ENCODE data around the gene TANC1. TPM values are rescaled to one million over a fixed set of nuclear protein-coding genes. Genes with fewer than 3 reads are reported as not detected.

TANC1 gene
- polyA plus RNA-seq, 2 of the 4 experiments (the other 2 are of a cell fraction), result 9.2 to 21.2 TPM

- TF ChIP-seq HMGXB4 (CRISPR knock-in tag; IDR thresholded peaks at IDR 0.05; ENCODE audit: borderline replicate concordance) (no peak), JUN (IDR thresholded peaks at IDR 0.05) (no peak), NR3C1 (IDR thresholded peaks at IDR 0.05) (no peak), GATA3 (IDR thresholded peaks at IDR 0.05; ENCODE audit: borderline replicate concordance) (no peak), RARB (CRISPR knock-in tag; IDR thresholded peaks at IDR 0.05) (no peak), EHF (CRISPR knock-in tag; IDR thresholded peaks at IDR 0.05) (no peak), BHLHE40 (IDR thresholded peaks at IDR 0.05; ENCODE audit: low read depth, low read length) (no peak), SMC3 (IDR thresholded peaks at IDR 0.05) (no peak)
- TF ChIP-seq, protein P1, sequence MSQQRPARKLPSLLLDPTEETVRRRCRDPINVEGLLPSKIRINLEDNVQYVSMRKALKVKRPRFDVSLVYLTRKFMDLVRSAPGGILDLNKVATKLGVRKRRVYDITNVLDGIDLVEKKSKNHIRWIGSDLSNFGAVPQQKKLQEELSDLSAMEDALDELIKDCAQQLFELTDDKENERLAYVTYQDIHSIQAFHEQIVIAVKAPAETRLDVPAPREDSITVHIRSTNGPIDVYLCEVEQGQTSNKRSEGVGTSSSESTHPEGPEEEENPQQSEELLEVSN (IDR thresholded peaks at IDR 0.05; ENCODE audit: borderline replicate concordance, low read depth), result no peak
Observed at GRCh38 chr2:159275111-159275510, 306.7 kb downstream of the TANC1 start (continued).

GRCh38 chr2:159279700-159280099 lies 311.3 kb downstream of the TANC1 start:
- ChIA-PET POLR2A (no interaction called here), CTCF (no interaction called here)
- H3K4me1 ChIP-seq, result no peaks in the 10 kb centered on the region
- 90% methylated on average over 2 of the region's 2 CpGs for WGBS (ENCODE audit: missing lambda C conversion rate)
- no peak overlapping the region for H3K27ac ChIP-seq
- ATAC-seq (no peak), DNase-seq (ENCODE audit: low read depth in 1 of 2, low spot score in 1 of 2) (no peak), FAIRE-seq (no peak)
- TF ChIP-seq KDM1A (IDR thresholded peaks at IDR 0.05; ENCODE audit: low read depth) (no peak), SMC3 (IDR thresholded peaks at IDR 0.05) (no peak), RFX5 (IDR thresholded peaks at IDR 0.05) (no peak)
- TF ChIP-seq, protein P2, sequence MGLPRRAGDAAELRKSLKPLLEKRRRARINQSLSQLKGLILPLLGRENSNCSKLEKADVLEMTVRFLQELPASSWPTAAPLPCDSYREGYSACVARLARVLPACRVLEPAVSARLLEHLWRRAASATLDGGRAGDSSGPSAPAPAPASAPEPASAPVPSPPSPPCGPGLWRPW (IDR thresholded peaks at IDR 0.05), result no peak
- no peak overlapping the region for H3K4me2 ChIP-seq
- H3K9me3 ChIP-seq, result no peaks in the 10 kb centered on the region
- H3K4me3 ChIP-seq, result no peak overlapping the region

- WGBS (ENCODE audit: missing lambda C conversion rate), result 93% methylated on average over 6 of the region's 6 CpGs
- ChIA-PET CTCF (interaction anchor here (0.5 to 0.7 kb wide), 2 partner anchors 13 to 501 kb away, joined by 3 read pairs; no protein-coding TSS in a partner anchor), POLR2A (no interaction called here)
- ATAC-seq (no peak), DNase-seq (ENCODE audit: low read depth in 1 of 2, low spot score in 1 of 2) (no peak), FAIRE-seq (no peak)
- H3K9me3 ChIP-seq, result no peaks in the 10 kb centered on the region
- H3K4me2 ChIP-seq, result no peak overlapping the region
- no peak overlapping the region for H3K4me3 ChIP-seq
- TF ChIP-seq HMGXB4 (CRISPR knock-in tag; IDR thresholded peaks at IDR 0.05; ENCODE audit: borderline replicate concordance) (no peak), RARB (CRISPR knock-in tag; IDR thresholded peaks at IDR 0.05) (no peak), ESRRA (IDR thresholded peaks at IDR 0.05; ENCODE audit: borderline replicate concordance, low read length) (no peak), FOSL2 (IDR thresholded peaks at IDR 0.05) (no peak), FOSL2 (CRISPR knock-in tag; IDR thresholded peaks at IDR 0.05) (no peak), MAZ (IDR thresholded peaks at IDR 0.05; ENCODE audit: borderline replicate concordance, low read depth, low read length) (no peak), HOXA7 (CRISPR knock-in tag; IDR thresholded peaks at IDR 0.05) (no peak), HOXB13 (CRISPR knock-in tag; IDR thresholded peaks at IDR 0.05; ENCODE audit: low read depth) (no peak), RAD21 (conservative IDR thresholded peaks at IDR 0.05 in 1 of 2, IDR thresholded peaks at IDR 0.05 in 1 of 2) (no peak), MAFK (IDR thresholded peaks at IDR 0.05; ENCODE audit: partially characterized antibody) (no peak), FOSB (CRISPR knock-in tag; IDR thresholded peaks at IDR 0.05) (no peak), CBX8 (IDR thresholded peaks at IDR 0.05) (no peak), NFE2L2 (conservative IDR thresholded peaks at IDR 0.05; ENCODE audit: low read length) (no peak), RFX5 (IDR thresholded peaks at IDR 0.05) (no peak)
- TF ChIP-seq, protein P3, sequence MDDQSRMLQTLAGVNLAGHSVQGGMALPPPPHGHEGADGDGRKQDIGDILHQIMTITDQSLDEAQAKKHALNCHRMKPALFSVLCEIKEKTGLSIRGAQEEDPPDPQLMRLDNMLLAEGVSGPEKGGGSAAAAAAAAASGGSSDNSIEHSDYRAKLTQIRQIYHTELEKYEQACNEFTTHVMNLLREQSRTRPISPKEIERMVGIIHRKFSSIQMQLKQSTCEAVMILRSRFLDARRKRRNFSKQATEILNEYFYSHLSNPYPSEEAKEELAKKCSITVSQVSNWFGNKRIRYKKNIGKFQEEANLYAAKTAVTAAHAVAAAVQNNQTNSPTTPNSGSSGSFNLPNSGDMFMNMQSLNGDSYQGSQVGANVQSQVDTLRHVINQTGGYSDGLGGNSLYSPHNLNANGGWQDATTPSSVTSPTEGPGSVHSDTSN (IDR thresholded peaks at IDR 0.05), result no peak
- TF ChIP-seq, protein P4, sequence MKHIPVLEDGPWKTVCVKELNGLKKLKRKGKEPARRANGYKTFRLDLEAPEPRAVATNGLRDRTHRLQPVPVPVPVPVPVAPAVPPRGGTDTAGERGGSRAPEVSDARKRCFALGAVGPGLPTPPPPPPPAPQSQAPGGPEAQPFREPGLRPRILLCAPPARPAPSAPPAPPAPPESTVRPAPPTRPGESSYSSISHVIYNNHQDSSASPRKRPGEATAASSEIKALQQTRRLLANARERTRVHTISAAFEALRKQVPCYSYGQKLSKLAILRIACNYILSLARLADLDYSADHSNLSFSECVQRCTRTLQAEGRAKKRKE (CRISPR knock-in tag; IDR thresholded peaks at IDR 0.05; ENCODE audit: low read depth), result no peak
- peaks cover 6% of the 10 kb centered on the region; the same call in 1 of the 3 replicates for H3K4me1 ChIP-seq
- H3K27ac ChIP-seq, result no peak overlapping the region
Observed at GRCh38 chr2:159281002-159281401, 312.6 kb downstream of the TANC1 start.

All from A549 (cell line).